Measurements from ENCODE around the gene SPPL2C. TPM values are rescaled to one million over a fixed set of nuclear protein-coding genes. Genes with fewer than 3 reads are reported as not detected.

Gene SPPL2C
- total RNA-seq, 1 donor from 2014 or later, result not detected

- Histone ChIP-seq H3F3A (ENCODE audit: low read depth) (no peaks in the 10 kb centered on the region), H3K4me3 (no peak overlapping the region), H3K27ac (no peak overlapping the region), H3K9ac (no peak overlapping the region), H3K9me3 (ENCODE audit: low read depth) (no peaks in the 10 kb centered on the region), H3K79me2 (ENCODE audit: low read depth) (no peaks in the 10 kb centered on the region), H3K4me2 (no peak overlapping the region), H3K36me3 (no peaks in the 10 kb centered on the region), H3K4me1 (peaks cover under 1% of the 10 kb centered on the region), H2AFZ (replicated peaks) (no peak overlapping the region), H3K27me3 (peaks cover 48% of the 10 kb centered on the region), H4K20me1 (ENCODE audit: low read depth) (peaks cover under 1% of the 10 kb centered on the region)
- Mint-ChIP-seq H3K36me3 (no peaks in the 10 kb centered on the region), H3K4me1 (peaks cover 4% of the 10 kb centered on the region), H3K9me3 (no peaks in the 10 kb centered on the region), H3K27me3 (ENCODE audit: insufficient read depth, low read depth) (peaks cover 10% of the 10 kb centered on the region), H3K27ac (no peak overlapping the region), H3K4me3 (no peak overlapping the region)
- TF ChIP-seq, protein P1, sequence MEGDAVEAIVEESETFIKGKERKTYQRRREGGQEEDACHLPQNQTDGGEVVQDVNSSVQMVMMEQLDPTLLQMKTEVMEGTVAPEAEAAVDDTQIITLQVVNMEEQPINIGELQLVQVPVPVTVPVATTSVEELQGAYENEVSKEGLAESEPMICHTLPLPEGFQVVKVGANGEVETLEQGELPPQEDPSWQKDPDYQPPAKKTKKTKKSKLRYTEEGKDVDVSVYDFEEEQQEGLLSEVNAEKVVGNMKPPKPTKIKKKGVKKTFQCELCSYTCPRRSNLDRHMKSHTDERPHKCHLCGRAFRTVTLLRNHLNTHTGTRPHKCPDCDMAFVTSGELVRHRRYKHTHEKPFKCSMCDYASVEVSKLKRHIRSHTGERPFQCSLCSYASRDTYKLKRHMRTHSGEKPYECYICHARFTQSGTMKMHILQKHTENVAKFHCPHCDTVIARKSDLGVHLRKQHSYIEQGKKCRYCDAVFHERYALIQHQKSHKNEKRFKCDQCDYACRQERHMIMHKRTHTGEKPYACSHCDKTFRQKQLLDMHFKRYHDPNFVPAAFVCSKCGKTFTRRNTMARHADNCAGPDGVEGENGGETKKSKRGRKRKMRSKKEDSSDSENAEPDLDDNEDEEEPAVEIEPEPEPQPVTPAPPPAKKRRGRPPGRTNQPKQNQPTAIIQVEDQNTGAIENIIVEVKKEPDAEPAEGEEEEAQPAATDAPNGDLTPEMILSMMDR (IDR thresholded peaks at IDR 0.05), result peak; percentile 54
- TF ChIP-seq EZH2 (IDR thresholded peaks at IDR 0.05), result no peak
- DNase-seq (ENCODE audit: low spot score), result peak; percentile 34
Observed at GRCh38 chr17:45889579-45889978, 44.9 kb downstream of the SPPL2C start.

GRCh38 chr17:45893725-45894021, 49.0 kb downstream of the SPPL2C start:
- Mint-ChIP-seq H3K9me3 (no peaks in the 10 kb centered on the region), H3K36me3 (no peaks in the 10 kb centered on the region), H3K27me3 (ENCODE audit: insufficient read depth, low read depth) (peaks cover 42% of the 10 kb centered on the region), H3K4me3 (peak overlapping the region; percentile 81), H3K4me1 (peaks cover 18% of the 10 kb centered on the region), H3K27ac (peak overlapping the region; percentile 69)
- H3K9me3 ChIP-seq (ENCODE audit: low read depth), result no peaks in the 10 kb centered on the region
- no peaks in the 10 kb centered on the region for H3K36me3 ChIP-seq
- peaks cover 89% of the 10 kb centered on the region for H3K27me3 ChIP-seq
- no peaks in the 10 kb centered on the region for H3F3A ChIP-seq (ENCODE audit: low read depth)
- no peak for DNase-seq (ENCODE audit: low spot score)
- H3K4me1 ChIP-seq, result peaks cover 14% of the 10 kb centered on the region
- no peak overlapping the region for H3K9ac ChIP-seq
- H2AFZ ChIP-seq (replicated peaks), result peak overlapping the region; percentile 84
- peaks cover 33% of the 10 kb centered on the region for H4K20me1 ChIP-seq (ENCODE audit: low read depth)
- H3K4me2 ChIP-seq, result peak overlapping the region; percentile 66
- no peak overlapping the region for H3K27ac ChIP-seq
- H3K4me3 ChIP-seq, result peak overlapping the region; percentile 66
- TF ChIP-seq EZH2 (IDR thresholded peaks at IDR 0.05) (no peak), EZH2phosphoT487 (IDR thresholded peaks at IDR 0.05) (no peak)
- TF ChIP-seq, protein P1 (IDR thresholded peaks at IDR 0.05), result no peak
- H3K79me2 ChIP-seq (ENCODE audit: low read depth), result no peaks in the 10 kb centered on the region

DNA sequence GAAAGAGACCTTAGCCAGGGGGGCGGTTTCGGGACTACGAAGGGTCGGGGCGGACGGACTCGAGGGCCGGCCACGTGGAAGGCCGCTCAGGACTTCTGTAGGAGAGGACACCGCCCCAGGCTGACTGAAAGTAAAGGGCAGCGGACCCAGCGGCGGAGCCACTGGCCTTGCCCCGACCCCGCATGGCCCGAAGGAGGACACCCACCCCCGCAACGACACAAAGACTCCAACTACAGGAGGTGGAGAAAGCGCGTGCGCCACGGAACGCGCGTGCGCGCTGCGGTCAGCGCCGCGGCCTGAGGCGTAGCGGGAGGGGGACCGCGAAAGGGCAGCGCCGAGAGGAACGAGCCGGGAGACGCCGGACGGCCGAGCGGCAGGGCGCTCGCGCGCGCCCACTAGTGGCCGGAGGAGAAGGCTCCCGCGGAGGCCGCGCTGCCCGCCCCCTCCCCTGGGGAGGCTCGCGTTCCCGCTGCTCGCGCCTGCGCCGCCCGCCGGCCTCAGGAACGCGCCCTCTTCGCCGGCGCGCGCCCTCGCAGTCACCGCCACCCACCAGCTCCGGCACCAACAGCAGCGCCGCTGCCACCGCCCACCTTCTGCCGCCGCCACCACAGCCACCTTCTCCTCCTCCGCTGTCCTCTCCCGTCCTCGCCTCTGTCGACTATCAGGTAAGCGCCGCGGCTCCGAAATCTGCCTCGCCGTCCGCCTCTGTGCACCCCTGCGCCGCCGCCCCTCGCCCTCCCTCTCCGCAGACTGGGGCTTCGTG, 49.5 kb downstream of the SPPL2C start, which contains the start of gene MAPT:
Gene MAPT (plus strand): TSS at position 533 of the 763 bp plus-strand sequence. CDS start 67,784 bp downstream, outside the sequence.
- peak within 1 kb of the TSS; percentile 91 for H3K4me3 Mint-ChIP-seq
- peaks cover 18% of the 10 kb centered on the region for H3K4me1 Mint-ChIP-seq
- no peaks in the 10 kb centered on the region for H3K36me3 Mint-ChIP-seq
- Histone ChIP-seq H3K4me3 (peak within 1 kb of the TSS; percentile 66), H3K27ac (no peak within 1 kb of the TSS), H3K9me3 (ENCODE audit: low read depth) (no peaks in the 10 kb centered on the region), H4K20me1 (ENCODE audit: low read depth) (peaks cover 35% of the 10 kb centered on the region), H3K27me3 (peaks cover 94% of the 10 kb centered on the region), H3F3A (ENCODE audit: low read depth) (no peaks in the 10 kb centered on the region), H3K9ac (no peak within 1 kb of the TSS), H3K4me2 (peak within 1 kb of the TSS; percentile 99), H3K36me3 (no peaks in the 10 kb centered on the region), H3K4me1 (peaks cover 14% of the 10 kb centered on the region), H3K79me2 (ENCODE audit: low read depth) (no peaks in the 10 kb centered on the region), H2AFZ (replicated peaks) (peak within 1 kb of the TSS; percentile 96)
- H3K27ac Mint-ChIP-seq, result peak within 1 kb of the TSS; percentile 69
- H3K9me3 Mint-ChIP-seq, result no peaks in the 10 kb centered on the region
- TF ChIP-seq EZH2phosphoT487 (IDR thresholded peaks at IDR 0.05), result no peak
- TF ChIP-seq EZH2 (IDR thresholded peaks at IDR 0.05), result no peak
- TF ChIP-seq, protein P1 (IDR thresholded peaks at IDR 0.05), result peak; percentile 85
- DNase-seq (ENCODE audit: low spot score), result peak; percentile 96
- H3K27me3 Mint-ChIP-seq (ENCODE audit: insufficient read depth, low read depth), result peaks cover 45% of the 10 kb centered on the region
